HG03521 (cell line): ENCODE measurements around the gene ELANE.
"Not testable (repeated sequence)": the region's sequence is repeated elsewhere in the genome, so short reads cannot be mapped to it uniquely, and the experiment has no call there.

ENCODE experiments used
- ATAC-seq: cut with Tn5 transposase; IDR thresholded peaks from one replicate; pipeline ENCODE4 v1.9.1; 2021; ENCODE audit warnings: mild to moderate bottlenecking, moderate library complexity; ENCODE audit not compliant: unreplicated experiment

ELANE gene

GRCh38 chr19:835210-835810 is 16.8 kb upstream of the ELANE start:
- ATAC-seq = no peak

DNA sequence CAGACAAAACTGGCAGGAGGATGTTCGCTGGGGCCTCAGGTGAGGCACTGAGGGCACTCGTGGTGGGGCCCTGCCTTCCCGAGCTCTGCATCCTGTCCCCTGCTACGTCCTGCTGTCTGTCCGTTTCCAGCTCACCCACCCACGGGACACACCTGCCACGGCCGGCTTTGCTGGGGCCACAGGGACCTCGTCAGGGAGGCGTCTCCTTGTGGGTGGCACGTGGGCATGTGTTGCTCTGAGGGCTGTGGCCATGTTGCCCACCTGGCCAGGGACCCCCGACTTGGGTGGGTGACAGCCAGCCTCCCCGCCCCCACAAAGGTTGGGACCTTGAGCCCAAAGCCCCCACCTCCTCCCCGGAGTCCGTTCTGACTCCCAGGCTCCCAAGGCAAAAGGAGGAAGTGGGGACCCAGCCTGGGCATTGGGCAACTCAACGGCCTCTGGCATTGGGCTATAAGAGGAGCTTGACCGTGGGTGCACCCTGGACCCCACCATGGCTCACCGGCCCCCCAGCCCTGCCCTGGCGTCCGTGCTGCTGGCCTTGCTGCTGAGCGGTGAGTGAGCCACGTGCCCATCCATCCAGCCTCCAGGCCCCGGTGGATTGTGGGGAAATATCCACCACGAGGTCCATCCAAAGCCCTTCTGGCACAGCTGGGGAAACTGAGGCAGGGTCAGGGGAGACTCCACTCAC is 11.4 kb upstream of the ELANE start, which contains the start of gene PRTN3:
PRTN3 (plus strand) TSS at position 481 of the 688 bp plus-strand sequence; CDS start at position 491, 10 bp downstream.
- ATAC-seq = no peak

GRCh38 chr19:842802-843179 is 9.3 kb upstream of the ELANE start:
- ATAC-seq = not testable (repeated sequence)

GRCh38 chr19:843180-843835 is 8.8 kb upstream of the ELANE start:
- ATAC-seq = no peak

DNA sequence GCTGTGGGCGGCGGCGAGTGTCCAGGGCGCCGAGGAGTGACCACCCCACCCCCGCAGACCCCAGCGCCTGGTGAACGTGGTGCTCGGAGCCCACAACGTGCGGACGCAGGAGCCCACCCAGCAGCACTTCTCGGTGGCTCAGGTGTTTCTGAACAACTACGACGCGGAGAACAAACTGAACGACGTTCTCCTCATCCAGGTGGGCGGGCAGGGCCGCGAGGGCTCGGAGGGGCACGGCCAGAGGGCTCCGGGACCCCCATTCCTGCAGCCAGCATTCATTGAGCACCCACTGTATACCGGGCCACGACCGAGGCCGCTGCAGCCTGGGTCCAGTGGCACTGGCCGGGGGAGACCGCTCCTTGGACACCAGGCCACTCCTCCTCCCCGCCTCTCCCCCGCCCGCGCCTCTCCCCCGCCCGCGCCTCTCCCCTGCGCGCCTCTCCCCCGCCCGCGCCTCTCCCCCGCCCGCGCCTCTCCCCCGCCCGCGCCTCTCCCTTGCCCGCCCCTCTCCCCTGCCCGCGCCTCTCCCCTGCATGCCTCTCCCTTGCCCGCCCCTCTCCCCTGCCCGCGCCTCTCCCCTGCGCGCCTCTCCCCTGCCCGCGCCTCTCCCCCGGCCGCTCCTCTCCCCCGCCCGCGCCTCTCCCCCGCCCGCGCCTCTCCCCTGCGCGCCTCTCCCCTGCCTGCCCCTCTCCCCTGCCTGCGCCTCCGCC is 8.1 kb upstream of the ELANE start:
- ATAC-seq = no peak

DNA sequence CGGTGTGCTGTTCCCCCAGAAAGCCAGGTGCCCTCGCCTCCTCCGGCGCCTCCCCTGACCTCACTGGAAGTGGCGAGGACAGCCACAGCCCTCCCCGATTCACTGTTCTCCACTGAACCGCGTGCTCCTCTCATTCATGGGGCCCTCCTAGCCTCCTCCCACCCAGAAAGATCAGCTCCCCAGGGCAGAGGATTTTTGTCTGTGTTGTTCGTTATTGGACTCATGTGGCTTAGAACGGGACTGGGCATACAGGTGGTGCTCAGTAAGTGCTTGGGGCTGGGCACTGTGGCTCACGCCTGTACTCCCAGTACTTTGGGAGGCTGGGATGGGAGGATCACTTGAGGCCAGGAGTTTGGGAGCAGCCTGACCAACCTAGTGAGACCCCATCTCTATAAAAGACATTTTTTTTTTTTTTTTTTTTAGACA is 7.5 kb upstream of the ELANE start:
- ATAC-seq = no peak

DNA sequence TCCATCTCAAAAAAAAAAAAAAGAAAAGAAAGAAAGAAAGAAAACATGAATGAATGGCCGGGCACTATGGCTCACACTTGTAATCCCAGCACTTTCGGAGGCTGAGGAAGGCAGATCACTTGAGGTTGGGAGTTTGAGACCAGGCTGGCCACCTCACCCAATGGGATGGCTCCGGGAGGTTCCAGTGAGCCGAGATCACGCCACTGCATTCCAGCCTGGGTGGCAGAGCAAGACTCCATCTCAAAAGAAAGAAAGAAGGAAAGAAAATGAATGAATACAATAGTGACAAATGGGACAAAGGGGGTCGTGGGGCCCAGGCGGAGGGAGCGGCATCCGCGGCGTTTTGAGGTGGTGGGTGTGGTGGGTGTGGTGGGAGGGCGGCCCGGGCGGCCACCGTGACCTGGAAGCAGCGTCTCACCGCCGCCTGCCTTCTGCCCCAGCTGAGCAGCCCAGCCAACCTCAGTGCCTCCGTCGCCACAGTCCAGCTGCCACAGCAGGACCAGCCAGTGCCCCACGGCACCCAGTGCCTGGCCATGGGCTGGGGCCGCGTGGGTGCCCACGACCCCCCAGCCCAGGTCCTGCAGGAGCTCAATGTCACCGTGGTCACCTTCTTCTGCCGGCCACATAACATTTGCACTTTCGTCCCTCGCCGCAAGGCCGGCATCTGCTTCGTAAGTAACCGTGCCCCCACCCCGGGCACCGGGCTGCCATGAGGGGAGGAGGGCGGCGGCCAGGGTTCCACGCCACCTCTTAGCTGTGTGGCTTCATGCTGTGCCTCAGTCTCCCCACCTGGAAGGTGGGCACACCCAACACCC is 6.2 kb upstream of the ELANE start:
- no peak for ATAC-seq

DNA sequence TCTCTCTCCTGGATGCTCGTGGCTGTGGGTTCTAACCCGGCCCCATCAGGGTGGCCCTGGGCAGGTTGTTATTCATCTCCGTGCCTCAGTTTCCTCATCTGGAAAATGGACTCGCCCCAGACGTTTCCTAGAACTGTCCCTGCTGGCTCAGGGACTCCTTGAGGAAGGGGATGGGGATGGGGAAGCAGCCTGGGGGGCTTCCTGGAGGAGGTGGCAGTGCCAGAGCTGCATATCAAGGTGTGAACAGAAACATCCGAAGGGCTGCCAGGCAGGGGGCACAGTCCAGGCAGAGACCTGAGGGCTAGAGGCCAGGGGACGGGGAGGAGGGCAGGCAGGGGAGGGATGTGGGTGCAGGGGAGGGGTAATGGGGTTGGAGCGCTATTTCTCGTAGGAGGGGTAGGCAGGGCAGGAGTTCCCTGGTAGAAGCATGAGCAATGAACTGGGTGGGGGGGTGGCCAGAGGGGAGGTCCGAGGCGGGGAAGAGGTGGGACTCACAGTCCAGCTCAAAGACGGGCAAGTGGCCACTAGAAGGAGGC is 3.6 kb upstream of the ELANE start:
- ATAC-seq = no peak

DNA sequence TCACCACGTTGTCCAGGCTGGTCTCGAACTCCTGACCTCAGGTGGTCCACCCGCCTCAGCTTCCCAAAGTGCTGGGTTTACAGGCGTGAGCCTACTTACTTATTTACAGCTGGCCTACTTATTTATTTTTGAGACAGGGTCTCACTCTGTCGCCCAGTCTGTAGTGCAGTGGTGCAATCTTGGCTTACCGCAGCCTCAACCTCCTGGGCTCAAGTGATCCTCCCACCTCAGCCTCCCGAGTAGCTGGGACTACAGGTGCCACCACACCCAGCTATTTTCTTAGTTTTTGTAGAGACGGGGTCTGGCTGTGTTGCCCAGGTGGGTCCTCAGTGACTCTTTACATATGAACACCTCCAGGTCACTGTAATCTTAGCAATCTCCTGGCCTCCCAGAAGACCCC is 2.9 kb upstream of the ELANE start:
- ATAC-seq = not testable (repeated sequence)

DNA sequence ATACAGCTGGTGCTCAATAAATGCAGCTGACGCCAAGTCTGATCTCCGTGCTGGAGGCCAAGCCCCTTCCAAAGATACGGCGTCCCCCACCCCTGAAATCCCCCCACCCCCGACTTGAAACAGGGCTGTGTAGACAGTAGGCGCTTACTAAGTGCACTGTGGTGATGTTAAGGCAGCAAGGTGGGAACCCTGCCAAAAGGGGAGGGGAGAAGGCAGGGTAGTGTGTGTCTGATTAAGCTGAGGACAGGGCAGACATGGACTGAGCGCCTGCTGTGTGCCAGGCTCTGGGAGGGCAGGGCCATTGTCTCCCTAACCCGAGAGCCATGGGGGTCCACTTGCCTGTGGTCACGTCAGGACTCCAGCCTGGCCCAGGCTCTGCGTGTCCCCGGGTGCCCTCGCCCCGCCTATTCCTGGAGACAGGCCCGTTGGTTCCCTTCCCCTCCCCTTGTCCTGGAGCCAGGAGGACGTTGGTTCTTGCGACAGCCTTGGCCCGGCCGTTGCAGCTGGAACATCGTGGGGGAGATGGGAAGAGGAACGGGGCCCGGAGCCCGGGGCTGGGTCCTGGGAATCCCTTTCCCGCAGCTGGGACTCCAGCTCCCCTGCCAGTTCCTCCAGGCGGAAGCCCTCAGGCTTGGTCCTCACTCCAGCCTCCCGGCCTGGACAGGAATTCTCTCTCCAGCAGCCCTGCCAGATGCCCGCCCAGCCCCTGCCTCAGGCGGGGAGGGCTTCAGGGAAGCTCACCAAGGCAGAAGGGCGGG is 1.7 kb upstream of the ELANE start:
- ATAC-seq = no peak

DNA sequence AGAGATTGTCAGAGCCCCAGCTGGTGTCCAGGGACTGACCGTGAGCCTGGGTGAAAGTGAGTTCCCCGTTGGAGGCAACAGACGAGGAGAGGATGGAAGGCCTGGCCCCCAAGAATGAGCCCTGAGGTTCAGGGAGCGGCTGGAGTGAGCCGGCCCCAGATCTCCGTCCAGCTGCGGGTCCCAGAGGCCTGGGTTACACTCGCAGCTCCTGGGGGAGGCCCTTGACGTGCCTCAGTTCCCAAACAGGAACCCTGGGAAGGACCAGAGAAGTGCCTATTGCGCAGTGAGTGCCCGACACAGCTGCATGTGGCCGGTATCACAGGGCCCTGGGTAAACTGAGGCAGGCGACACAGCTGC is 1.1 kb upstream of the ELANE start:
- no peak for ATAC-seq

DNA sequence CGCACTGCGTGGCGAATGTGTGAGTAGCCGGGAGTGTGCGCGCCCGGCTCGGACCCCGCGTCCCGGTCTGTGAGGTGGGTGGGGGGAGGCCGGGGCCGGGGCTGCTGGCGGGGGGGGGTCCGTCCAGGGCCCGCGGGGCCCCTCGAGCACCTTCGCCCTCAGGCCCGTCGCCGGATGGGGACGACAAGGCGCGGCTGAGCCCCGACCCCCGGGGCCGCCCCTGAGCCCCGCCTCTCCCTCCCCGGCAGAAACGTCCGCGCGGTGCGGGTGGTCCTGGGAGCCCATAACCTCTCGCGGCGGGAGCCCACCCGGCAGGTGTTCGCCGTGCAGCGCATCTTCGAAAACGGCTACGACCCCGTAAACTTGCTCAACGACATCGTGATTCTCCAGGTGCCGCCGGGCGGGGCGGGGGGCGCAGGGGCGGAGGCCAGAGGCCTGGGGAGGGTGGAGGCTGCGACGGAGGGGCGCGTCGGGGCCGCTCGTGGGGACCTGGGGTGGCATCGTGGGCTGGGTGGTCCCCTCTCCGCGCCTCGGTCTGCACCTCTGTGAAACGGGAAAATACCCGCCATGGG is 997 bp downstream of the ELANE start:
- ATAC-seq = no peak

GRCh38 chr19:853614-854220 is 1.6 kb downstream of the ELANE start:
- ATAC-seq = not testable (repeated sequence)

- no peak for ATAC-seq
These were observed 2.4 kb downstream of the ELANE start for GRCh38 chr19:854549-854948.

- no peak for ATAC-seq
These were observed 3.0 kb downstream of the ELANE start for GRCh38 chr19:855142-855541.

DNA sequence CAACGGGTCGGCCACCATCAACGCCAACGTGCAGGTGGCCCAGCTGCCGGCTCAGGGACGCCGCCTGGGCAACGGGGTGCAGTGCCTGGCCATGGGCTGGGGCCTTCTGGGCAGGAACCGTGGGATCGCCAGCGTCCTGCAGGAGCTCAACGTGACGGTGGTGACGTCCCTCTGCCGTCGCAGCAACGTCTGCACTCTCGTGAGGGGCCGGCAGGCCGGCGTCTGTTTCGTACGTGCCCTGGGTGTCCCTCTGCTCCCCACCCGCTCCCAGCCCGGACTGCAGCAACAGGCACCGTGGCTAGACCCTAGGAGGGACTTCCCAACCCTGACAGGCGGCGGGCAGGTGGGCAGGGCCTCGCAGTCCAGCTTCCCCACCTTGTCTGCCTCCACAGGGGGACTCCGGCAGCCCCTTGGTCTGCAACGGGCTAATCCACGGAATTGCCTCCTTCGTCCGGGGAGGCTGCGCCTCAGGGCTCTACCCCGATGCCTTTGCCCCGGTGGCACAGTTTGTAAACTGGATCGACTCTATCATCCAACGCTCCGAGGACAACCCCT is 3.5 kb downstream of the ELANE start:
- no peak for ATAC-seq

- ATAC-seq = no peak
These were observed 6.2 kb downstream of the ELANE start for GRCh38 chr19:858284-858683.

DNA sequence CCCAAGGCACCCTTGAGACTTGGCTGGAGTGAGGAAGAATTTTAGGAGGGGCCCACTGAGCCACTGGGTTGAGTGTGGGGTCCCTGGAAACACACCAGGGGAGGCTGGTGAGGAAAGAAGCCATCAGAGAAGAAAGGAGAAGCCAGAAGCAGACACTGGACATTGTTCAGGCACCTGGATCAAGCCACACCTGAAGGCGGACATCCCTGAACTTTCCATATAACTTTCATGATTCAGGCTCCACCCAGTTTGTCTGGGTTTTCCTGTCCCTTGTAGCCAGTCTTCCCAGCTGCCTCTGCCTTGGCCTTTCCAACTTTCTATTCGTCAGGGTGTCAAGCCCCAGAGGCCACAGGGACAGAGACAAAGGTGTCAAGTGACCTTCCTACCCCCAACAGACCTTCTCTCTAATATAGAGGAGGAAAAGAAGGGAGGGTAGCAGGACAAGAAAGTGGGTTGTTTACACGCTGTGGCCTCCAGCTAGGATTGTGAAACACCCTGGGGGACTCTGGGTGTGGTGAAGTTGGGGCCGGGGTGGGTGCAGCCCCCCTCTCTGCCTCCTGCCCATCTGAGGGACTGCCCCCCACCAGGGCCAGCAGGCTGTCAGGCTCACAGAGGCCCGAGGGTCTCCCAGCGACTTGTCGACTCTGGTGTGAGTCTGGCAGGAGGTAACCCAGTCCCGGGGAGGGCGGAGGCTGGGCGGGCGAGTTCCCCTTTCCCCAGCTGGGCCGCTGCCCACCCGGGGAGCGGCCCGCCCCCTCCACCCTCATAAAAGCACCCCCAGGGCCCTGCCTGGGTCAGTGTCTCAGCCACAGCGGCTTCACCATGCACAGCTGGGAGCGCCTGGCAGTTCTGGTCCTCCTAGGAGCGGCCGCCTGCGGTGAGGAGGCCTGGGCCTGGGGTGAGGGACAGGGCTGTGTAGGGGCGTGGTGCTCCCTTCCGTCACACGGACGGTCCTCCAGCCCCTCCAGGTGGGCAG is 7.1 kb downstream of the ELANE start, which contains the start of gene CFD:
CFD (plus strand) TSS at position 797 of the 976 bp plus-strand sequence; CDS start at position 823, 26 bp downstream.
- ATAC-seq = no peak
